ENCODE measurements around the gene SEZ6. TPM values are rescaled to one million over a fixed set of nuclear protein-coding genes. Genes with fewer than 3 reads are reported as not detected.

SEZ6 gene
- total RNA-seq, 1 donor from 2014 or later: 10.1 TPM

- no peak overlapping the region for H3K4me3 Mint-ChIP-seq (ENCODE audit: low read depth)
Measured at GRCh38 chr17:28944862-28945741, 60.7 kb downstream of the SEZ6 start.

GRCh38 chr17:28944343-28944742 lies 61.5 kb downstream of the SEZ6 start:
- H3K9me3 Mint-ChIP-seq (ENCODE audit: low read depth): no peaks in the 10 kb centered on the region
- peaks cover 19% of the 10 kb centered on the region for H3K4me1 Mint-ChIP-seq (ENCODE audit: low read depth)
- TF ChIP-seq CTCF (IDR thresholded peaks at IDR 0.05; ENCODE audit: unreplicated experiment): no peak
- peaks cover 12% of the 10 kb centered on the region for H3K36me3 Mint-ChIP-seq (ENCODE audit: insufficient read depth)
- no peak overlapping the region for H3K27ac Mint-ChIP-seq
- no peak for DNase-seq (ENCODE audit: low spot score, unreplicated experiment)
- no peak overlapping the region for H3K4me3 Mint-ChIP-seq (ENCODE audit: low read depth)
- no peaks in the 10 kb centered on the region for H3K27me3 Mint-ChIP-seq

More at GRCh38 chr17:28944862-28945741, 60.7 kb downstream of the SEZ6 start:
- Mint-ChIP-seq H3K36me3 (ENCODE audit: insufficient read depth) (peaks cover 12% of the 10 kb centered on the region), H3K4me1 (ENCODE audit: low read depth) (peaks cover 19% of the 10 kb centered on the region), H3K27ac (peak overlapping the region; percentile 58), H3K9me3 (ENCODE audit: low read depth) (no peaks in the 10 kb centered on the region), H3K27me3 (no peaks in the 10 kb centered on the region)
- no peak for TF ChIP-seq CTCF (IDR thresholded peaks at IDR 0.05; ENCODE audit: unreplicated experiment)
- no peak for DNase-seq (ENCODE audit: low spot score, unreplicated experiment)

DNA sequence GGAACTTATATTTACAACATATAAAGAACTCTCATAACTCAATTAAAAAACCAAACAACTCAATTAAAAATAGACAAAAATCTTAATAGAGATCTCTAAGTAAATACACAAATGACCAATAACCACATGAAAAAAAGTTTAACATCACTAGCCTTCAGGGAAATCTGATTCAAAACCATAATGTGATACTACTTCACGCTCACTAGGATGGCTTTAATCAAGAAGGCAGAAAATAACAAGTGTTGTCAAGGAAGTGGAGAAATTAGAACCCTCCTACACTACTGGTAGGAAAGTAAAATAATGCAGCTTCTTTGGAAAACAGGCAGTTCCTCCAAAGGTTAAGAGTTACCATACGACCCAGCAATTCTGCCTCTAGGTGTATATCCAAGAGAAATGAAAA lies 62.9 kb downstream of the SEZ6 start:
- no peak for DNase-seq (ENCODE audit: low spot score, unreplicated experiment)
- H3K36me3 Mint-ChIP-seq (ENCODE audit: insufficient read depth): peaks cover 8% of the 10 kb centered on the region
- peaks cover 11% of the 10 kb centered on the region for H3K4me1 Mint-ChIP-seq (ENCODE audit: low read depth)
- TF ChIP-seq CTCF (IDR thresholded peaks at IDR 0.05; ENCODE audit: unreplicated experiment): no peak
- H3K27ac Mint-ChIP-seq: no peak overlapping the region
- no peak overlapping the region for H3K4me3 Mint-ChIP-seq (ENCODE audit: low read depth)
- no peaks in the 10 kb centered on the region for H3K9me3 Mint-ChIP-seq (ENCODE audit: low read depth)
- no peaks in the 10 kb centered on the region for H3K27me3 Mint-ChIP-seq

DNA sequence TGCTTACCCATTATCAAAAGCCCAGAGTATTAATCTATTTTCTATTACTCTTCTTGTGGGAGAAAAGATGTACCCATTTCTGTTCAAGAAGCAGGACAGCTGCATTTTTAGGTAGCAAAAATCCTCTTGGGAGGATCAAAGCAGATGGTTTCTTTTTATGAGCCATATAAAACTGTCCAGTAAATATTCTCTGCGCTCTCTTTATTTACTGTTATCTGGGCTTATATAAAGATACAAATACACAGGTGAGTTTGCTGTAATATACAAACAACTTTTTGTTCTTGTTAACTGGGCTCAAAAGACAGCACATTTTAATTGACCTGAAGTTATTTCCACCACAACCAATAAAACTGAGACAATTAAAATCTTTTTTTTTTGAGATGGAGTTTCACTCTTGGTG lies 64.6 kb downstream of the SEZ6 start:
- H3K27ac Mint-ChIP-seq: no peak overlapping the region
- no peak overlapping the region for H3K4me3 Mint-ChIP-seq (ENCODE audit: low read depth)
- H3K9me3 Mint-ChIP-seq (ENCODE audit: low read depth): no peaks in the 10 kb centered on the region
- H3K36me3 Mint-ChIP-seq (ENCODE audit: insufficient read depth): peaks cover 4% of the 10 kb centered on the region
- no peaks in the 10 kb centered on the region for H3K27me3 Mint-ChIP-seq
- DNase-seq (ENCODE audit: low spot score, unreplicated experiment): no peak
- H3K4me1 Mint-ChIP-seq (ENCODE audit: low read depth): peaks cover 19% of the 10 kb centered on the region
- no peak for TF ChIP-seq CTCF (IDR thresholded peaks at IDR 0.05; ENCODE audit: unreplicated experiment)

DNA sequence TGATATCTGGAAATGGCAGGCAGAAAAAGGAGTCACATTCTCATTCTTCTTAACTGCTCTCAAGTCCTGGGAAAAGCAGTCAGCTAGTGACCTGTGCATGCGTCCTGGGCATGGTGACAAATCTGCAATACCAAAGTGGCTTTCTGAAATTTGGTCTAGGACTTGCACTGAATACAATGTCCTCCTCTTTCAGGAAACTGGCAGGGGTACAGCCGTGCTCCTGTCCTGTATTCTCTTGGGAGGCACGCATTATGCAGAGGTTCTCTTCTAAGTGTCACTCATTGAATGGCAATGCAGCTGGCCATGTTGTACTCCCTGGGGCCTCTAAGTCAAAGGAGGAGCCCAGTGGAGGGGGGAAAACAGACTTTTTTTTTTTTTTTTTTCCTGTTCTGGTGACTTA lies 65.2 kb downstream of the SEZ6 start:
- DNase-seq (ENCODE audit: low spot score, unreplicated experiment): no peak
- no peak overlapping the region for H3K4me3 Mint-ChIP-seq (ENCODE audit: low read depth)
- no peaks in the 10 kb centered on the region for H3K27me3 Mint-ChIP-seq
- H3K4me1 Mint-ChIP-seq (ENCODE audit: low read depth): peaks cover 22% of the 10 kb centered on the region
- H3K27ac Mint-ChIP-seq: no peak overlapping the region
- TF ChIP-seq CTCF (IDR thresholded peaks at IDR 0.05; ENCODE audit: unreplicated experiment): no peak
- H3K36me3 Mint-ChIP-seq (ENCODE audit: insufficient read depth): peaks cover 2% of the 10 kb centered on the region
- H3K9me3 Mint-ChIP-seq (ENCODE audit: low read depth): no peaks in the 10 kb centered on the region

Data from progenitor cell of endocrine pancreas (in vitro differentiated cells).